Stimulated activated CD4-positive, alpha-beta T cell treated with anti-CD3 and anti-CD28 coated beads, Interleukin-2, amount 100 ng/mL, for 48 hours (primary cell): ENCODE results near the gene BTN3A1.
"Not testable (repeated sequence)": the region's sequence is repeated elsewhere in the genome, so short reads cannot be mapped to it uniquely, and the experiment has no call there.

Experiments used
- DNase-seq, 2 donors: peaks; one replicate each; pipeline ENCODE4 v3.0.0-alpha.2; 2020

Gene BTN3A1

GRCh38 chr6:26447257-26447656 lies 45.2 kb downstream of the BTN3A1 start:
- DNase-seq: no peak

- DNase-seq: no peak
These were observed 48.2 kb downstream of the BTN3A1 start for GRCh38 chr6:26450240-26450639.

- DNase-seq: no peak
These were observed 50.7 kb downstream of the BTN3A1 start for GRCh38 chr6:26452631-26453235.

- no peak for DNase-seq
These were observed 52.6 kb downstream of the BTN3A1 start for GRCh38 chr6:26454631-26455030.

- DNase-seq: no peak
These were observed 53.4 kb downstream of the BTN3A1 start for GRCh38 chr6:26455357-26455970.

- DNase-seq: no peak
These were observed 55.3 kb downstream of the BTN3A1 start for GRCh38 chr6:26457264-26457805.

GRCh38 chr6:26457806-26458688 lies 56.0 kb downstream of the BTN3A1 start, which contains the start of gene BTN2A1:
Gene BTN2A1, plus strand, starts transcription at chr6:26457955. Its CDS starts 682 bp downstream, at chr6:26458637.
- peak; percentile 47 to 51 for DNase-seq

- DNase-seq: no peak
These were observed 57.1 kb downstream of the BTN3A1 start for GRCh38 chr6:26459023-26459810.

- DNase-seq: not testable (repeated sequence)
These were observed 59.3 kb downstream of the BTN3A1 start for GRCh38 chr6:26461353-26461752.

- no peak for DNase-seq
These were observed 61.9 kb downstream of the BTN3A1 start for GRCh38 chr6:26464014-26464413.

- DNase-seq: no peak
These were observed 62.5 kb downstream of the BTN3A1 start for GRCh38 chr6:26464416-26465131.
